ENCODE measurements around the gene TOX2.

Gene TOX2

GRCh38 chr20:44080646-44081267, 166.1 kb downstream of the TOX2 start:
- peak; percentile 62 for DNase-seq (ENCODE audit: low read depth)

GRCh38 chr20:44081476-44081875, 166.8 kb downstream of the TOX2 start:
- no peak for DNase-seq (ENCODE audit: low read depth)

GRCh38 chr20:44081888-44082287, 167.2 kb downstream of the TOX2 start:
- no peak for DNase-seq (ENCODE audit: low read depth)

- DNase-seq (ENCODE audit: low read depth) = no peak
These were observed 168.7 kb downstream of the TOX2 start for GRCh38 chr20:44083220-44083933.

DNA sequence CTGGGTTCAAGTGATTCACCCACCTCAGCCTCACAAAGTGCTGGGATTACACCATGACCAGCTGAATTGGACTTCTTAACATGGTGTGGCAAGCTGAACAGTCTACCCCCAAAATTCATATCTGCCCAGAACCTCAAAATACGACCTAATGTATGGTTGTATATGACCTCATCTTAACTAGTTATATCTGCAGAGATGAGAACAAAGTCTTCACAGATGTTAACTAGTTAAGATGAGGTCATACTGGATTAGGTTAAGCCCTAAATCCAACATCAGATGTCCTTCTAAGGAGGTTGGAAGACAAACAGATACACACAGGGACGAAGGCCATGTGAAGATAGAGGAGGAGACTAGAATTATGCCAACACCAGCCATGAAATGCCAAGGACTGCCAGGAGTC, 169.8 kb downstream of the TOX2 start:
- DNase-seq (ENCODE audit: low read depth) = no peak

GRCh38 chr20:44084891-44085290, 170.2 kb downstream of the TOX2 start:
- no peak for DNase-seq (ENCODE audit: low read depth)

- no peak for DNase-seq (ENCODE audit: low read depth)
These were observed 171.2 kb downstream of the TOX2 start for GRCh38 chr20:44085616-44086434.

DNA sequence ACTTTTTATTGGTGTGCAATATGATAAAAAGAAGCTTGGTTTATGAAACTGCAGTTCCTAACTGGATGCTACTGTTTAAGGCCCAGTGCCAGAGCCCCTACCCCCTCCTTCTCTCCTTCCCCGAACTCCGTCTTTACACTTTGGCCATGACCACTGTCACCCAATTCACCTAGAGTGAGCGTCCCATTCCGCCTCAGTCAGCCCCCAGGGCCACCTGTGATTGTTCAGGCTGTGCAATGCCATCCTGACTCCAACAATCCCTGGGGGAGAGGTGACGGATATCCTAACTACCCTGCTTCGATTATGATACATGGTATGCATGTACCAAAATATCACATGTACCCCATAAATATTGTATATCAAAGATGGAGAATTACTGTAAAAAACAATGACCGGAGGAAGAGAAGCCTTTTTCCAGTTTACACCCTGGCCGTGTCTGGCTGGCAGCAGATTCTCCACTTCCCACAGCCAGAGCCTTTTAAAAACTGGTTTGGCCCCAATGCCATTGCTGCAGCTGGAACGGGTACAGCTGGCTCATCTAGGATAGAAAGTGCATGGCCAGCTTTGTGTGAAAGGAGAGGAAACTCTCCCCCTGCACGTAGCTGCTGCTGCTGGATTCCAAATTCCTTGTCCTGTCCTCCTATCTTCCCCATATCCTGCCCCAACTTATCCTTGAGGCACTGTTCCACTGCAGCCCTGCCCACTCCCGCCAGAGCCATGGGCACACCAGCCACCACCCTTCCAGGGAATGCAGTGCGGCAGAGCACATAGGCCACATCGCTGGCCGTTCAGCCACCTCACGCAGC, 172.6 kb downstream of the TOX2 start:
- DNase-seq (ENCODE audit: low read depth) = no peak

DNA sequence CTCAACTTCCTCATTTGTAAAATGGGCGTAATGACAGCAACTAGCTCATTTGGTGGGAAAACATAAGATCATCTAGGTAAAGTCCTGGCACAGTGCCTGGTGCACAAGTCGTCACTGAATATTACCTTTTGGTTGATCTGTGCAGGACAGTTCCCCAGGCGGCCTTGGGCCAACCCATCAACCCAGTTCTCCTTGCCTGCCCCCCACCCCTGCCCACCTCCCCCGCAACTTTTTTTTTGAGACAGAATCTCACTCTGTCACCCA, 173.1 kb downstream of the TOX2 start:
- DNase-seq (ENCODE audit: low read depth) = no peak

DNA sequence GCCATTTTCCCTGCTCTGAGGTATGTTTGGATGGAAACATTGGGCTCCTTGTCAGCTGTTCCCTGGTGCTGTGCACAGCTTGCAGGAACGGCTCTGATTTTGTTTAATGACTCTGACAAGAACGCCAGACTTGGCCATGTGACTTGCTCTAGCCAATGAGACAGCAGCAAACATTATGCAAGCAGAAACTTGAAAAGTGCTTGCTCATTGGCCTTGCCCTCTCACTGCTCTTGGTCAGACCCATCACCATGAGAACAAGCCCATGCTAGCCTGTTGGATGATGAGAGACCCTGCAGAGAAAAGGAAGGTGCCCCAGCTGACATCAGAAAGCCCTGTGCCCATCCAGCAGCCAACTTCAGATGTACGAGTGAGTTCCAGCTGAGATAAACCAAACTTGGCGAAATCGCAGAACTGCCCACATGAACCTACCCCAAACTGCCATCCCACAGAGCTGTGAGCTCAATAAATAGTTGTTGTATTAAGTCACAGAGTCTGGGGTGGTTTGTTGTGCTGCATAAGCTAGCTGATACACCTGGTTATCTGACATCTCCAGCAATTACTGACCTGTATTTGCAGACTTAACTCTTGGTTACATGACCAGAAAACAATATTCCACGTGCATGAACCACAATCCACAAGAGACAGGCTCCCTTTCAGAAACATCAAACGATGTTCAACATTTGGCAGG, 175.5 kb downstream of the TOX2 start:
- peak; percentile 33 for DNase-seq (ENCODE audit: low read depth)

DNA sequence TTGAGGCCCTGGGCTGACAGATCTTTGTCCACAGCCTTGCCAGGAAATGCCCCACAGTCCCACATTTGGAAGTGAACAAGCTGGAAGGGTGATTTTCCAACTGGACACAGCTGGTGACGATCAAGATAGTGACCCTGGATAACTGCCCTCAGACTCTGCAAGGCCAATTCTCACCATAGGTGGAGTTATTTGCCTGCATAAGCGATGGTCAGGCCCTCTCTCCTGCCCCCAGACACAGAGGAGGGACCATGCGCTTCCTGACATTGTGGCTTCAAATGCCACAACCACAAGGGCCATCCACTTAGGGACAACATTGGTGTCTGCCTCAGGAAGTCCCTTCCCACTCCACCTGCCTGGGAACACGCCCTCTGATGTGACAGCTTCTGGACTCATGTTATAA, 176.4 kb downstream of the TOX2 start:
- no peak for DNase-seq (ENCODE audit: low read depth)

- peak; percentile 32 for DNase-seq (ENCODE audit: low read depth)
These were observed 178.0 kb downstream of the TOX2 start for GRCh38 chr20:44092551-44093248.

DNA sequence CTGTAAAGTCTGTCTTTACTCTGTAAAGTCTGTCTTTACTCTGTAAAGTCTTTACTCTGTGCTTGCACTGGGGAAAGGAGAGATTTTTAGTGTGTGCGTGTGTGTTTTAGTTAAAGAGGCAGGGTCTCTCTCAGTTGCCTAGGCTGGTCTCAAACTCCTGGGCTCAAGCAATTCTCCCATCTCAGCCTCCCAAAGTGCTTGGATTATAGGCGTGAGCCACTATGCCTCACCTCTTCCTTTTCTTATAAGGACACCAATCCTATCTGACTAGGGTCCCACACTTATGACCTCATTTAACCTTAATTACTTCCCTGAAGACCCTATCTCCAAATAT, 178.6 kb downstream of the TOX2 start:
- no peak for DNase-seq (ENCODE audit: low read depth)

DNA sequence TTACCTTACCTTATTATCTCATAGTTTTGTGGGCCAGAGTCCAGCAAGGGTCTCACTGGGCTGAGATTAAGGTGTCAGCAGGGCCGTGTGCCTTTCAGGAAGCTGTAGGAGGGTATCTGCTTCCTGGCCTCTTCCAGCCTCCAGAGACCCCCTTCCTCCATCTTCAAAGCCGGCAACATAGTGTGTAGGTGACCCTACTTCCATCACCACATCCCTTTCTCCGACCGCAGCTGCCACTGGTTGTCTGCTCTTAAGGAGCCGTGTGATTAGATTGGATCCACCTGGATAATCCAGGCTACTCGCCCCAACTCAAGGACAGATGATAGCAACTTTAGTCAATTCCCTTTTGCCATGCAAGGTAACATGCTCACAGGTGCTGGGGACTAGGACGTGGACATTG, 181.2 kb downstream of the TOX2 start:
- no peak for DNase-seq (ENCODE audit: low read depth)

DNA sequence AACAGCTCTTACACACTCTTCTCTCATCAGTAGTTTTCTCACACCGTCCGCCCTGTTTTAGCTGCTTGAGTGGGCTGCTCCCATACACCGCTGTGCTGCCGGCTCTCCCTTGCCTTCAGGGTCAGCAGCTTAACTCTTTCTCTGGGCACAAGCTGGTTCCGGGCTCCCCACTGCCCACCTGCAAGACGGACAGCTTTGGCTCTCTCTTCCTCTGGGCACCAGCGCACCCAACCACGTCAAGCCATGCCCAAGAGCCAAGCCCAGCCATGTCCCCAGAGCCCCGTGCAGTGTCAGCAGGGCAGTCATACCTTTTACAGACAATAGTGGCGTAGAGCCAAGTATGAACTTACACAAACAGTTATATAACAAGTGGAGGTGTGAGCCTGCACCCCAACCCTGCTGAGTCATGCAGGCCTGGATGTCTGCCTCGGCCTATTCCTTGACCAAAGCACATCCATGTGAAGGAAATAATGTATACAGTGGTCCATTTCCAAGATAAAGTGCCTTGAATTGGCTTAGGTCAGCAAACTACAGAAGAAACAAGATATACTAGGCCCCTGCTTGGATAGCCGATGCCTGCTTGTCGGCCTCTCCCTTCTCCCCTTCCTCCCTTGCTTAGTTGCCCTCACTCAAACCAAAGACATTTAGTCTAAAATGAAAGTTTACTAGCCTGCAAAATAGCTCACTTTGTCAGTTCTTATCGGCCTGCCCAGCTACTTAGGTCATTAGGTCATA, 183.0 kb downstream of the TOX2 start:
- DNase-seq (ENCODE audit: low read depth) = no peak

- DNase-seq (ENCODE audit: low read depth) = no peak
These were observed 183.6 kb downstream of the TOX2 start for GRCh38 chr20:44098256-44098630.

DNA sequence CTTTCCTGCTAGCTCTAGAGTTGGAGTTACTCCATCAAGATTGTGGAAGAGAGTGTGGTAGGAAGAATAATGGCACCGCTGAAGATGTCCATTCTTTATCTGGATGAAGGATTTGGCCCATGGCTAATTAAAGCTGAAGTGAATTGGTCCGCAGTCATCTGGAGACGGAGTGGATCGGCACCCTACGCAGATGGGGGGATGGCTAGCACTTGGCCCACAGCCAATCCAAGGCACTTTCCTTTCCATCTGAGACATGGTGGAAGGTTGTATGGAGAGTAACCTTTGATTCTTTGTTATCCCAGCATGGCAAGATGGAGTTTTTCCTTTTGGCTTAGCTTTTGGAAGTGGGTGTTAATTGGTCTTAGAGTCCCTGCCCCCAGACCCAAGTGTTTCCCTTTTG, 184.0 kb downstream of the TOX2 start:
- no peak for DNase-seq (ENCODE audit: low read depth)

GRCh38 chr20:44099832-44100231, 185.2 kb downstream of the TOX2 start:
- DNase-seq (ENCODE audit: low read depth) = no peak

- no peak for DNase-seq (ENCODE audit: low read depth)
These were observed 187.9 kb downstream of the TOX2 start for GRCh38 chr20:44102582-44102981.

DNA sequence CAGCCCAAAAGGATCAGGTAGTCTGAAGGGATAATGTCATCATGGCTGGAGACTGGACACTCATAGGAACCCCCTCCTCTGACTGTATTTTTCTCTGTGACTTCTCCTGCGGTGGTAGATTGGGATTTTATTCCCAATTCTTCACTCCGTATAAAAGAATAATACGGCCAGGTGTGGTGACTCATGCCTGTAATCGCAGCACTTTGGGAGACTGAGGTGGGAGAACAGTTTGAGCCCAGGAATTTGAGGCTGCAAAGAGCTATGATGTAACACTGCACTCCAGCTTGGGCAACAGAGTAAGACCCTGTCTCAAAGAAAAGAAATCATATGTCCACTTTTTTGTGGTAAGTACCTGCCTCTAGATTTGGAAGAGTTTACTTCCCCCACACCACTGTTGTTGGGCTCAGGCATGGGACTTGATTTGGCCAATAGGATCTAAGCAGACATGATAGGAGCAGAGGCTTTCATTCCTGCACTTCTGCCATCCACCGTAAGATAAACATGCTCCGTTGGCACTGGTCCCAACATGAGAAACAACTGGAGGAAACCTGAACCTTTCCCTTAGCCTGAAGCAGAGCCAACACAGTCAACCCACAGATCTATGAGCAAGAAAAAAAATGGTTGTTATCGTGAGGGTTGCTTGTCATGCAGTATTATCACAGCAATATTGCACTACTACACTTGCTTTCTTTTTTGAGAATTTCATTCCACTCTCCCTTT, 190.3 kb downstream of the TOX2 start:
- peak; percentile 36 for DNase-seq (ENCODE audit: low read depth)
